HepG2 (cell line): Measurements from ENCODE around the gene BCL7A. TPM values are rescaled to one million over a fixed set of nuclear protein-coding genes. Genes with fewer than 3 reads are reported as not detected.
A peak's percentile ranks its signal among the peaks of the same experiment; 100 is the strongest.

Experiments
- ATAC-seq: fragments of 200-7000 bp; cut with Tn5 transposase; 3 replicates; pipeline ENCODE4 v1.9.1; 2020; ENCODE audit warnings: mild to moderate bottlenecking, moderate library complexity
- BruUV-seq: library from RNA; stranded (reverse); fragments of 400-500 nt; replicated peaks from 2 replicates; lab custom pipeline; 2021; lab: Mats Ljungman, UMichigan
- CTCF ChIA-PET: fragments of 300-600 bp; formaldehyde crosslinking; extraction: SDS; loops from one replicate; lab custom pipeline; 2021; ENCODE audit warnings: low total read pairs, inconsistent platforms, low intra/inter-chr PET ratio; lab: Yijun Ruan, JAX
- POLR2A ChIA-PET: fragments of 350-600 bp; sonication (Branson Sonifier 250); formaldehyde crosslinking; loops from one replicate; lab custom pipeline; 2020; ENCODE audit warnings: antibody characterized with exemption, inconsistent platforms; lab: Yijun Ruan, JAX
- DNase-seq: peaks from one replicate; pipeline ENCODE4 v3.0.0-alpha.2; 2015; ENCODE audit warnings: low spot score
- FAIRE-seq: peaks from 3 replicates; lab custom pipeline; 2011; peaks lifted over from hg19 to GRCh38; lab: Jason Lieb, UNC
- H2AFZ ChIP-seq: one replicate; pipeline ENCODE4 v1.6.1; 2011; ENCODE audit warnings: low read length, inconsistent platforms
- H3K27ac ChIP-seq: fragments of 300-600 bp; 3 replicates; pipeline ENCODE4 v1.8.0; 2011; ENCODE audit warnings: mixed run types, mild to moderate bottlenecking, mixed read lengths, low read length, inconsistent platforms; ENCODE audit not compliant: insufficient read depth; ENCODE audit errors: extremely low read length
- H3K27me3 ChIP-seq, 2 experiments: fragments of 200-600 bp in 1 of 2; 2 replicates in 1 of 2; 3 replicates in 1 of 2; pipeline versions ENCODE4 v1.6.0 to v1.8.0; 2011; ENCODE audit warnings: low read length in 2 of 2, mild to moderate bottlenecking in 2 of 2, moderate library complexity in 2 of 2, inconsistent platforms in 1 of 2; ENCODE audit not compliant: insufficient read depth in 2 of 2, control insufficient read depth in 1 of 2
- H3K36me3 ChIP-seq, 2 experiments: fragments of 200-600 bp in 1 of 2; replicated peaks in 1 of 2; 2 replicates in 1 of 2; 3 replicates in 1 of 2; pipeline versions ENCODE4 v1.5.1 to v1.8.0; 2011; ENCODE audit warnings: low read length in 2 of 2, inconsistent platforms in 1 of 2; ENCODE audit not compliant: insufficient read depth in 2 of 2, control insufficient read depth in 1 of 2
- H3K4me1 ChIP-seq: 2 replicates; pipeline ENCODE4 v1.5.1; 2012; ENCODE audit warnings: low read length, inconsistent platforms; ENCODE audit not compliant: insufficient read depth
- H3K4me2 ChIP-seq: 2 replicates; pipeline ENCODE4 v1.6.0; 2011; ENCODE audit warnings: low read depth, low read length, inconsistent platforms
- H3K4me3 ChIP-seq, 3 experiments: fragments of 200-600 bp in 1 of 3; sonication (generic), shearing (Covaris generic) in 1 of 3; replicated peaks in 1 of 3; 2 replicates each; pipeline ENCODE4 v1.5.1; 2011 to 2016; ENCODE audit warnings: low read length in 3 of 3, inconsistent platforms in 2 of 3, low read depth in 2 of 3, mild to moderate bottlenecking in 2 of 3, control low read depth in 1 of 3, mixed read lengths in 1 of 3; ENCODE audit not compliant: insufficient read depth in 1 of 3
- H3K79me2 ChIP-seq: one replicate; pipeline ENCODE4 v1.6.1; 2011; ENCODE audit warnings: low read length, inconsistent platforms; ENCODE audit not compliant: insufficient read depth
- H3K9ac ChIP-seq: 2 replicates; pipeline ENCODE4 v1.6.0; 2011; ENCODE audit warnings: mild to moderate bottlenecking, low read depth, low read length, inconsistent platforms; ENCODE audit not compliant: insufficient read depth
- H3K9me3 ChIP-seq: 2 replicates; pipeline ENCODE4 v1.5.1; 2012; ENCODE audit warnings: mild to moderate bottlenecking, low read length
- H4K20me1 ChIP-seq: 2 replicates; pipeline ENCODE4 v1.6.0; 2011; ENCODE audit warnings: inconsistent platforms, mild to moderate bottlenecking, low read length, moderate library complexity; ENCODE audit not compliant: insufficient read depth
- AGO2 ChIP-seq: fragments of 200-400 bp; formaldehyde crosslinking; optimal IDR thresholded peaks from 2 replicates; pipeline ENCODE3; 2017; ENCODE audit warnings: mild to moderate bottlenecking, low read depth, low read length, moderate library complexity
- KMT2B ChIP-seq: IDR thresholded peaks from 2 replicates; pipeline ENCODE4 v1.6.1; 2016; ENCODE audit warnings: missing genetic modification reagents, missing compliant biosample characterization
- ZNF550 ChIP-seq: sonication (generic); formaldehyde crosslinking; IDR thresholded peaks from 2 replicates; pipeline ENCODE4 v1.4.0; 2020; ENCODE audit warnings: mild to moderate bottlenecking, missing genetic modification reagents, borderline replicate concordance
- WGBS: methylation state at CpG from one replicate; pipeline ENCODE4 v1.1.6; 2017; ENCODE audit warnings: low lambda C conversion rate; 5-methylcytosine and 5-hydroxymethylcytosine counted together
- in situ Hi-C: cut with HindIII; loops from 2 replicates; pipeline ENCODE4 v1.10.0; 2017; ENCODE audit warnings: low pct_unique_long_range_greater_than_20kb; ENCODE audit not compliant: extremely low pct_ligation_motif_present
- intact Hi-C: fragments of 100-400 bp; cut with micrococcal nuclease; formaldehyde crosslinking; loops from one replicate; pipeline ENCODE4 v1.10.0; 2022; ENCODE audit not compliant: unreplicated experiment
- polyA plus RNA-seq, 8 experiments: library from polyadenylated mRNA; depleted of rRNA in 3 of 8; stranded (reverse) in 7 of 8; unstranded in 1 of 8; fragments of >200 nt; fragmentation: Illumina TruSeq in 4 of 8; extraction: Trizol in 4 of 8; gene quantifications; 2 replicates each; pipeline versions ENCODE4 v1.2.1 to v1.2.3, GENCODE V29; 2011 to 2016; ENCODE audit warnings: low read depth in 4 of 8, missing spikeins in 1 of 8, mixed read lengths in 1 of 8; ENCODE audit not compliant: insufficient read depth in 1 of 8
- total RNA-seq, 5 experiments: library from RNA; depleted of rRNA; stranded (reverse); fragments of >200 nt; fragmentation: Illumina TruSeq; extraction: Trizol; gene quantifications; 2 replicates each; pipeline ENCODE4 v1.2.3, GENCODE V29; 2016; ENCODE audit warnings: low read depth in 1 of 5

Gene BCL7A
- total and polyA plus RNA-seq, 2 of the 13 experiments (the other 11 are each of a cell fraction or from before 2014, with no cell fraction given): 4.1 to 6.2 TPM

DNA sequence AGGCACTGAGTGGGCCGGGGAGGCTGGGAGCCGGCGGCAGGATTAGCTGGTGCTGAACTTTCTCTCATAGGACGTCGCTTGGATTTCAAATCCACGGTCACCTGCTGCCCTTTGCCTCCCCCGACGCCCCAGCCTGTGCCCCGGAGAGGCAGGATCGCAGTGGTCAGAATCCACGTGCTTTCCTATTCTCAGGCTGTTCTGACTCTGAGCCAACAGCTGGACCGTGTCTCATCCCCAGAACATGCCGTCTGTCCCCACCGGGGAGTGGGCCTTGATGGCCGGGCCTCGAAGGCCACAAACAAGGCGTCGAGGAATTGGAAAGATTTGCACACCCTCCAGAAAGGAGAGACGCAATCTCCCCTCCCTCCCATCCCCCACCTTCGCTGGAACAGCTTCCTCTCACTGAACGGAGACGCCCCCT, 38.4 kb downstream of the BCL7A start:
- H3K36me3 ChIP-seq: peaks cover 7 to 28% of the 10 kb centered on the region in 2 experiments; a peak in 4 of 5 replicates
- H3K9ac ChIP-seq: no peak overlapping the region
- peaks cover 31% of the 10 kb centered on the region for H3K4me1 ChIP-seq
- H3K4me2 ChIP-seq: no peak overlapping the region
- H3K27me3 ChIP-seq: no peaks in the 10 kb centered on the region
- no peak for ATAC-seq
- no peak overlapping the region for H3K4me3 ChIP-seq
- no TSS peak for BruUV-seq
- 95% methylated on average over 22 of the region's 22 CpGs for WGBS
- no peak for FAIRE-seq
- POLR2A ChIA-PET: no interaction called here
- DNase-seq: no peak
- no peaks in the 10 kb centered on the region for H4K20me1 ChIP-seq
- no peak overlapping the region for H2AFZ ChIP-seq
- peak; percentile 10 for TF ChIP-seq AGO2
- no peak for TF ChIP-seq ZNF550
- TF ChIP-seq, all 625 proteins: peak for 1
- Histone ChIP-seq H3K9me3 (no peaks in the 10 kb centered on the region), H3K79me2 (no peaks in the 10 kb centered on the region), H3K27ac (no peak overlapping the region)
- in situ Hi-C loops (no loop called here), intact Hi-C loops (no loop called here)
- CTCF ChIA-PET: no interaction called here

DNA sequence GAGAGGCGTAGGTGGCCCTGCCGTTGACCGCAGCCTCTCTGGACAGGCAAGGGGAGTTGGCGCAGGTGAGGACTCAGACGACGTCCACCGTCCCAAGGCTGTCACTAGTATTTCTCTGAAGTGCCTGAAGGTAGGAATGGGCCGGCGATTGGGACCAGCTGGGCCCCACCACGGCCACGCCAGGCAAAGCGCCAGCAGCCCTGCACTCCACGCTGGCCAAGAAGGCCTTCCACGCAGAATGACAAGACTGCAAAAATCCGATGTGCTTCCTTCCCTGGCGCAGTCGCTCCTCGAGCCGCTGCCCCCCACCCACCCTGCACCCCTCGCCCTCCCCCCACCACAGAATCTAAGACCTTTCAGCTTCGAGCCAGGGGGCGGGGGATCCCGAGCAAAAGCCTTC, 39.6 kb downstream of the BCL7A start:
- Histone ChIP-seq H2AFZ (no peak overlapping the region), H3K9me3 (no peaks in the 10 kb centered on the region), H3K4me2 (no peak overlapping the region), H3K79me2 (no peaks in the 10 kb centered on the region), H3K27me3 (no peaks in the 10 kb centered on the region), H3K4me1 (peaks cover 33% of the 10 kb centered on the region), H3K4me3 (no peak overlapping the region), H3K36me3 (peaks cover 7 to 23% of the 10 kb centered on the region in 2 experiments; a peak in 2 of 5 replicates), H3K27ac (no peak overlapping the region), H4K20me1 (no peaks in the 10 kb centered on the region), H3K9ac (no peak overlapping the region)
- FAIRE-seq: no peak
- intact Hi-C loops: no loop called here
- TF ChIP-seq KMT2B (CRISPR knock-in tag): no peak
- in situ Hi-C loops: no loop called here
- CTCF ChIA-PET: no interaction called here
- POLR2A ChIA-PET: no interaction called here
- no peak for DNase-seq
- WGBS: 96% methylated on average over 23 of the region's 23 CpGs
- no TSS peak for BruUV-seq
- no peak for ATAC-seq
